ENCODE measurements around the gene RHBDF2. TPM values are rescaled to one million over a fixed set of nuclear protein-coding genes. Genes with fewer than 3 reads are reported as not detected.

The RHBDF2 gene
- total and polyA plus RNA-seq, 2 experiments from 2014 or later: 8.7 to 18.7 TPM

DNA sequence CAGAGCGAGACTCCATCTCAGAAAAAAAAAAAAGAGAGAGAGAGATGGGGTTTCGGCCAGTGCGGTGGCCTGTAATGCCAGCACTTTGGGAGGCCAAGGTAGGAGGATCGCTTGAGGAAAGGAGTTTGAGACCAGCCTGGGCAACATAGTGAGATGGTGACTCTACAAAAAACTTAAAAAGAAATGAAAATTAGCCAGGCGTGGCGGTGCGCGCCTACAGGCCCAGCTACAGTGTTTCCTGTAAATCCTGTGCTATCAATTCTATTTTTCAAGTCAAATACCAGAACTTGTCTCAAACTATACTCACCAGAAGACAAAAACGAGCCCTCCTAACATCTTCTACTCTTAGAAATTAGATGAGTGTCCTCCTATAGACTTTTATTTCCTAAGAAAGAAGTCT is 67.5 kb downstream of the RHBDF2 start:
- H3K27ac ChIP-seq: no peak overlapping the region
- H3K4me3 ChIP-seq: no peak overlapping the region
- H3K27me3 ChIP-seq: no peaks in the 10 kb centered on the region
- H3K36me3 ChIP-seq: no peaks in the 10 kb centered on the region
- H3K4me1 ChIP-seq (ENCODE audit: low read depth): peaks cover 11% of the 10 kb centered on the region
- no peak for DNase-seq (ENCODE audit: low read depth in 1 of 2, low spot score in 1 of 2)
- TF ChIP-seq CTCF (IDR thresholded peaks at IDR 0.05; ENCODE audit: low read depth, low read length): no peak
- H3K9me3 ChIP-seq (ENCODE audit: low read depth): no peaks in the 10 kb centered on the region

DNA sequence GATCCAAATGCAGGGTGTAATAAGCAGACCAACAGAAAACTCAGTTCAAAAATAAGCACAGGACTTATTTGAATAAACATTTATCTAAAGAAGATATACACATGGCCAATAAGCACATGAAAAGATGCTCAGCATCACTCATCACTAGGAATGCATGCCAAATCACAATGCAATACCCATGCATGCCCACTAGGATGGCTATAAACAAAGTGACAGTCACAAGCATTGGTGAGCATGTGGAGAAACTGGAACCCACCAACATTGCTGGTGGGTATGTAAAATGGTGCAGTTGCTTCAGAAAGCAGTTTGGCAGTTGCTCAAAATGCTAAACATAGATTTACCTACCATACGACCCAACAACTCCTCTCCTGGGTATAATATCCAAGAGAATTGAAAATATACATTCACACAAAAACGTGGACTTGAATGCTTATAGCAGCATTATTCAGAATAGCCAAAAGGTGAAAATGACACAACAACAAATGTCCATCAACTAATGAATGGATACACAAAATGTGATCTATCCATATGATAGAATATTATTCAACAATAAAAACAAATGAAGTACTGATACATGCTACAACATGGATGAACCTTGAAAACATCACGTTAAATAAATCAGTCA is 68.4 kb downstream of the RHBDF2 start:
- H3K36me3 ChIP-seq: no peaks in the 10 kb centered on the region
- H3K27ac ChIP-seq: no peak overlapping the region
- DNase-seq (ENCODE audit: low read depth in 1 of 2, low spot score in 1 of 2): no peak
- H3K4me1 ChIP-seq (ENCODE audit: low read depth): peaks cover 11% of the 10 kb centered on the region
- TF ChIP-seq CTCF (IDR thresholded peaks at IDR 0.05; ENCODE audit: low read depth, low read length): peak; percentile 40
- H3K27me3 ChIP-seq: no peaks in the 10 kb centered on the region
- no peak overlapping the region for H3K4me3 ChIP-seq
- H3K9me3 ChIP-seq (ENCODE audit: low read depth): no peaks in the 10 kb centered on the region

- H3K36me3 ChIP-seq: no peaks in the 10 kb centered on the region
- peak overlapping the region; percentile 5 for H3K27ac ChIP-seq
- no peaks in the 10 kb centered on the region for H3K9me3 ChIP-seq (ENCODE audit: low read depth)
- H3K27me3 ChIP-seq: no peaks in the 10 kb centered on the region
- peak in 1 of 2 donors; percentile 21 for DNase-seq (ENCODE audit: low read depth in 1 of 2, low spot score in 1 of 2)
- TF ChIP-seq CTCF (IDR thresholded peaks at IDR 0.05; ENCODE audit: low read depth, low read length): no peak
- no peak overlapping the region for H3K4me3 ChIP-seq
- H3K4me1 ChIP-seq (ENCODE audit: low read depth): peaks cover 11% of the 10 kb centered on the region
Measured at GRCh38 chr17:76432004-76432403, 69.2 kb downstream of the RHBDF2 start.

DNA sequence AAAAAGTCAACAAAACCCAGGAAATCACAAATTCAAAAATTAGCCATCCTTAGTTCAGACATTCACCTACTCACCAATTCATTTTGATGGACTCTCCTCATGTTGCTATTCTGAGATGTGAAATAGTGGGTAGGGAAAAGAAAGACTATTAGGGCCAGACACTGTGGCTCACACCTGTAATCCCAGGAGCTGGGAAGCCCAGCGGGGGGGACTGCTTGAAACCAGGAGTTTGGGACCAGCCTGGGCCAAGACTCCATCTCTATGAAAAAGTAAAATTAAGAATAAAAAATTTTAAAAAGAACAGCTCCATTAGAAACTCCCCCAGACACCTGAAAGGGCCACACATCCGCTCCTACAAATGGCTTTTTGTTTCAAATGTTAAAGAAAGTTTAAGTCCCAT is 69.7 kb downstream of the RHBDF2 start:
- no peak overlapping the region for H3K4me3 ChIP-seq
- TF ChIP-seq CTCF (IDR thresholded peaks at IDR 0.05; ENCODE audit: low read depth, low read length): no peak
- H3K27me3 ChIP-seq: no peaks in the 10 kb centered on the region
- peak overlapping the region; percentile 5 for H3K27ac ChIP-seq
- DNase-seq (ENCODE audit: low read depth in 1 of 2, low spot score in 1 of 2): no peak
- H3K36me3 ChIP-seq: no peaks in the 10 kb centered on the region
- H3K9me3 ChIP-seq (ENCODE audit: low read depth): no peaks in the 10 kb centered on the region
- H3K4me1 ChIP-seq (ENCODE audit: low read depth): peaks cover 9% of the 10 kb centered on the region

DNA sequence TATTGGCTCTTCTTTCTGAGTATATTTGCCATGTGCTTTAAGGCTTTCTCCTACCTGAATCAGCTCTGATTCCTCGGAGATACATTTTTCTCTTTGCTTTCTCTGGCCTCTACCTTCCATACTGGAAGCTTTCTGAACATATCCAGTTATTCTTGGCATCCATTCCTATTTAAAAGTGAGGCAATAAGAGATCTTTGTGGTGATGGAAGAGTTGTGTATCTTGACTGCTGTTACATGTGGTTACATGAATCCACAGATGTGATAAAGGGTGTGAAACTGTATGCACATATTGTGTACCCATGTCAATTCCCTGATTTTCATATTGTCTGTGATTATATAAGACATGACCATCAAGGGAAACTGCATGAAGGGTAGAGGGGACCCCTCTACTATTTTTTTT is 72.7 kb downstream of the RHBDF2 start:
- Histone ChIP-seq H3K4me3 (no peak overlapping the region), H3K9me3 (ENCODE audit: low read depth) (no peaks in the 10 kb centered on the region), H3K27me3 (no peaks in the 10 kb centered on the region), H3K4me1 (ENCODE audit: low read depth) (peaks cover 6% of the 10 kb centered on the region), H3K36me3 (no peaks in the 10 kb centered on the region), H3K27ac (no peak overlapping the region)
- DNase-seq (ENCODE audit: low read depth in 1 of 2, low spot score in 1 of 2): peak in 1 of 2 donors; percentile 38
- TF ChIP-seq CTCF (IDR thresholded peaks at IDR 0.05; ENCODE audit: low read depth, low read length): no peak

Data from cardiac muscle cell (in vitro differentiated cells and primary cell).